Retinal pigment epithelial cell (primary cell): ENCODE data around the gene USH1G.
"Not testable (repeated sequence)": the region's sequence is repeated elsewhere in the genome, so short reads cannot be mapped to it uniquely, and the experiment has no call there.

ENCODE experiments used
- DNase-seq: peaks from one replicate; pipeline ENCODE4 v3.0.0-alpha.2; 2010; ENCODE audit warnings: low read depth
- H3K4me3 ChIP-seq: 2 replicates; pipeline ENCODE4 v1.5.1; 2011; ENCODE audit warnings: mild to moderate bottlenecking, low read length, control low read depth, moderate library complexity
- CTCF ChIP-seq: conservative IDR thresholded peaks from 2 replicates; pipeline ENCODE4 v1.5.1; 2011; ENCODE audit warnings: low read depth, low read length, control low read depth, inconsistent platforms

The USH1G gene

DNA sequence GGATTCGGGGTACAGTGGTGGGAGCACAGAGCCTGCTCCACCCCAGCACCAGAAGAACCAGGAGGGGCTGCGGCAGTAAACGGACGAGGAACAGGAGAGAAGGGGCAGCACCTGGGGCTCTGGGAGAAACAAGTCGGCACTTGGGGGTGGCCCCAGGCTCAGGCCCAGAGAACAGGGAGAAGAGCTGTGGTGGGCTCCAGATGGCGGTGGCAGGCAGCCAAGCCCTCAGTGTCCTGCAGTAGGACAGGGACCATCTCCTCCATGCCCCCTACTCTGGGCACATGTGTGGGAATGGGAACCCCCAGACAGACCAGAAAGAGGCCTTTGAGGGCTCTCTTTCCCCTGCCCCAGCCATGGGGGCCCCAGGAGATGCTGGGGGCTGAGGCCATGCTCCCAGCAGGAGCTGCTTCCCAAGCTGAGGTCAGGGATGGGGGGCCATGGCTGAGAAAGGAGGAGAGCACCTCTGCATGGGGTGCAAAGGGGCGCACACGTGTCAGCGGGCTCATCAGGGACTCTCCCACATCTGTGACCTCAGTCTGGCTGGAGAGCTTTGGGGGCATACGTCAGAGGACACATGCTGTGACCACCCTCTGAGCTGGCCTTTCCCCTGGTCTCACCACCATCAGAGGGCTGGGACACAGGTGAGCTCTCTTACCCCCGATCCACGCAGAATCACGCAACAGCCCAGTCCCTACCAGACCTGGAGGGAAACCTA, 6.8 kb downstream of the USH1G start:
- H3K4me3 ChIP-seq, result no peak overlapping the region
- TF ChIP-seq CTCF, result no peak
- no peak for DNase-seq

DNA sequence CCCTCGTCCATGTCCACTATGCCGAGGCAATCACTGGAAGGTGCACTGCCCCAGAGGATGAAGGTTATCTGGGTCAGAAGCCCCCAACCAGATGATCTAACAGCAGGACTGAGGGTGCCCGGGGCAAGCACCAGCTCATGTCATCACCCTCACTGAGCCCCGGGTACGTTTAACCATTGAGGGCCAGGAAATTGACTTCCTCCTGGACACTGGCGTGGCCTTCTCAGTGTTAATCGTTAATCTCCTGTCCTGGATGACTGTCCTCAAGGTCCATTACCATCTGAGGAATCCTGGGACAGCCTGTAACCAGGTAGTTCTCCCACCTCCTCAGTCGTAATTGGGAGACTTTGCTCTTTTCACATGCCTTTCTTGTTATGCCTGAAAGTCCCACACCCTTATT, 11.6 kb downstream of the USH1G start:
- DNase-seq, H3K4me3 ChIP-seq: not testable (repeated sequence)

DNA sequence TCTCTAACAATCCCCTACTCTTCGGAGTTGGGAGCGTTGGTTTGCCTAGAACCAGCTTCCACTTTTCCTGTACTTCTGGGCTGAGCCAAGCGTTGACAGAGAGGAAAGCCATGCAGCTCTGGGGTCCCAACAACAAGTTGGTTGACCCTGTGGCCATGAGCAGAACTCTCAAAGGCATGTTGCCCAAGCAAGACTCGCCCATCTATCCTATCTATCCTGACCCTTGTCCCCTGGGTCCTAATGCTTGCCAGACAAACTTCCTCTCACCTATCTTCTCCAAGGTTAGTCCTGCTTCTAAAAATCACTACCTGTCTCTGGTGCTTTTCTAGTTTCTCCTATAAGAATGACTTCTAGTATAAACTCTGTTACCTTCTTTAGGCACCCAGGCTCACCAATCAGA, 14.0 kb downstream of the USH1G start:
- not testable (repeated sequence) for H3K4me3 ChIP-seq, DNase-seq

GRCh38 chr17:74907012-74907411, 16.0 kb downstream of the USH1G start:
- H3K4me3 ChIP-seq, result no peak overlapping the region
- no peak for DNase-seq
- no peak for TF ChIP-seq CTCF

DNA sequence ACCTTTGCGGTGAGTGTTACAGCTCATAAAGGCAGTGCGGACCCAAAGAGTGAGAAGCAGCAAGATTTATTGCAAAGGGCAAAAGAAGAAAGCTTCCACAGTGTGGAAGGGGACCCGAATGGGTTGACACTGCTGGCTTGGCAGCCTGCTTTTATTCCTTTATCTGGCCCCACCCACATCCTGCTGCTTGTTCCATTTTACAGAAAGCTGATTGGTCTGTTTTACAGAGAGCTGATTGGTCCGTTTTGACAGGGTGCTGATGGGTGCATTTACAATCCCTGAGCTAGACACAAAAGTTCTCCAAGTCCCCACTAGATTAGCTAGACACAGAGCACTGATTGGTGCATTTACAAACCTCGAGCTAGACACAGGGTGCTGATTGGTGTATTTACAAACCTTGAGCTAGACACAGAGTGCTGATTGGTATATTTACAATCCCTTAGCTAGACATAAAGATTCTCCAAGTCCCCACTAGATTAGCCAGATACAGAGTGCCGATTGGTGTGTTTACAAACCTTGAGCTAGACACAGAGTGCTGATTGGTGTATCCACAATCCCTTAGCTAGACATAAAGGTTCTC, 16.8 kb downstream of the USH1G start:
- not testable (repeated sequence) for DNase-seq, H3K4me3 ChIP-seq

DNA sequence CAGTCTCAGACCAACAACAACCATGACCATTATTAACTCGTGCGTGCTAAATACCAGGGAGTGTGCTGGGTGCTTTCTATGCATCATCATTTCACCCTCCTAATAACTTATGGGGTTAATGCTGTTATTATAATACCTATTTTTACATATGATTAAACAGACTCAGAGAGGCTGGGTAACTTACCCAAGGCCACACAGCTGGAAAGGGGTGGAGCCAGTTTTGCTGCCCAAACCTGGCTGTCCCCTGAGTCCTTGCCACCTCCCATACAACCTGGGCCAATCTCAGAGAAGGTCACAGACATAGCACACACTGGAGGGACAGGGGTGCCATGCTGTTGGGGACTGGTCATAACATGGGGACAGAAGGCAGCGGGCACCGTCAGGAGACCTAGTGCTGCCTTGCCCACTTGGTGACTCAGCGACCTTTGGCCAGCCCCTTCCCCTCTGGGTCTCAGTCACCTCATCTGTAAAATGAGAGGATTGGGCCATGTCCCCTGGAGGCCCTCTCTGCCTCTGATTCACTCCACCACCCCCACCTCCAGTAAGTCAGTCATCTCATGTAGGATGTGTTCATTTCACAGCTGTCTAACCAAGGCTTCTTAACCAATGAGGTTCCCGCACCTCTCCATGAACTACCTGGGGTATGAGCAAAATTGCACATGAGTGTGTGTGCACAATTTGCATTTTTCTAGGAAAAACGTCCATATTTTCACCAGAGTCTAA, 18.2 kb downstream of the USH1G start:
- TF ChIP-seq CTCF, result no peak
- DNase-seq, result no peak
- H3K4me3 ChIP-seq, result no peak overlapping the region

GRCh38 chr17:74903671-74904070, 19.4 kb downstream of the USH1G start:
- DNase-seq, result no peak
- no peak overlapping the region for H3K4me3 ChIP-seq
- no peak for TF ChIP-seq CTCF

GRCh38 chr17:74903034-74903433, 20.0 kb downstream of the USH1G start:
- H3K4me3 ChIP-seq, result no peak overlapping the region
- TF ChIP-seq CTCF, result no peak
- no peak for DNase-seq
